ENCODE results near the gene APPBP2. TPM values are rescaled to one million over a fixed set of nuclear protein-coding genes. Genes with fewer than 3 reads are reported as not detected.
A peak's percentile ranks its signal among the peaks of the same experiment; 100 is the strongest.
"Not testable (repeated sequence)": the region's sequence is repeated elsewhere in the genome, so short reads cannot be mapped to it uniquely, and the experiment has no call there.

APPBP2 gene
- total RNA-seq, 1 donor: 69.1 TPM

DNA sequence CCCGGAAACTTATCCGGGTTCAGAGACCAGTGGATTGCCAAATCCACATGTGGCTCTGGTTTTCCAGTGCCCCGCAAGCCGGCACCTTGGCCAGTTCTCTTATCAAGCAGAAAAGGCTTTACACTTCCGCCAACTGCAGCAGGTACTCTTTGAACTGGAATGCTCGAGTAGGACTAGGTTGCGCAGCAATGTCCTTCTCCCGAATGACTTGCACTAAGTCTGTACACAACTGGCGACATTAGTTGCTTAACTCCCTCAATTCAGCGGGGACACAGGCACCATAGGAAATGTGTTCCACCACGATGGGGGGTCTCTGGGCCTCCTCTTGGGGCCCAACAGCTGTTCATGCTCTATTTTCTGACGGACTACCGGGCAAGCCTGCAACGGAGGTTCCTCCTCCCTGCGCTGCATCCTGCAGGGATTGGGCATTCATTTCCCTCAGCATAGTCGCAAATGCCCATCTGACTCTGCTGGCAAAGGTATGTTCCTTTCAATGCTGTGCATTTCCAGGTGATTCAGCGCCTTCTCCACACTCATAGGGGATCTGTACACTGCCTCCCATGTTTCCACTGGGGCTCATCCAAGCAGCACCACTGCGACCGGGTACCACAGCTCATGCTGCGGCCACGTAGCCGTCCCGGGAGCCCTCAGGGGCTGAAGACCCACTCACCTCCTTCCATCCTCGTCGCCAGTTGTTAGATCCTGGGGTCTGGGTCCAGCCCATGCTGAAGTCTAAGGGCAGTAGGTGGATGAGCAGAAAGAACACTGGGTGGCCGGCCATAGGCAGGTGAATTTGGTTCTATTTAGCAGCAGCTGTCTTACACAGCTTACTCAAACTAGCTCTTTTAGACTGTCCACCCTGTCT is 34.2 kb upstream of the APPBP2 start:
- DNase-seq (ENCODE audit: low read depth): no peak
- TF ChIP-seq, protein P1, sequence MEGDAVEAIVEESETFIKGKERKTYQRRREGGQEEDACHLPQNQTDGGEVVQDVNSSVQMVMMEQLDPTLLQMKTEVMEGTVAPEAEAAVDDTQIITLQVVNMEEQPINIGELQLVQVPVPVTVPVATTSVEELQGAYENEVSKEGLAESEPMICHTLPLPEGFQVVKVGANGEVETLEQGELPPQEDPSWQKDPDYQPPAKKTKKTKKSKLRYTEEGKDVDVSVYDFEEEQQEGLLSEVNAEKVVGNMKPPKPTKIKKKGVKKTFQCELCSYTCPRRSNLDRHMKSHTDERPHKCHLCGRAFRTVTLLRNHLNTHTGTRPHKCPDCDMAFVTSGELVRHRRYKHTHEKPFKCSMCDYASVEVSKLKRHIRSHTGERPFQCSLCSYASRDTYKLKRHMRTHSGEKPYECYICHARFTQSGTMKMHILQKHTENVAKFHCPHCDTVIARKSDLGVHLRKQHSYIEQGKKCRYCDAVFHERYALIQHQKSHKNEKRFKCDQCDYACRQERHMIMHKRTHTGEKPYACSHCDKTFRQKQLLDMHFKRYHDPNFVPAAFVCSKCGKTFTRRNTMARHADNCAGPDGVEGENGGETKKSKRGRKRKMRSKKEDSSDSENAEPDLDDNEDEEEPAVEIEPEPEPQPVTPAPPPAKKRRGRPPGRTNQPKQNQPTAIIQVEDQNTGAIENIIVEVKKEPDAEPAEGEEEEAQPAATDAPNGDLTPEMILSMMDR (IDR thresholded peaks at IDR 0.05; ENCODE audit: insufficient read depth, low read depth, low read length): no peak
- no peak overlapping the region for H3K4me3 ChIP-seq (ENCODE audit: low read depth, low read length)

DNA sequence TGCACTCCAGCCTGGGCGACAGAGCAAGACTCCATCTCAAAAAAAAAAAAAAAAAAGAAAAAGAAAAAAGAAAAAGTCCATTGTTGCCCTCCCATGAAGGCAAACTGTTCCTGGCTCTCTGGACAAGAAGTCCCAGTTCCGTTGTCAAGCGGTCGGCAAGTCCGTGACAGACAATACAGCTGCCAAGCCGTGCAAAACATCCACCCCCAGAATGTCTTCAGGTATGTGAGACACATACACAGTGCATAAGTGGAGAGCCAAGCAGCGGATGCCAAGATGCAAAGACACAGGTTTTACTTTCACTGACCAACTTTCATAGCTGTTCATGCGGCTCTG is 33.6 kb upstream of the APPBP2 start:
- TF ChIP-seq, protein P1 (IDR thresholded peaks at IDR 0.05; ENCODE audit: insufficient read depth, low read depth, low read length): no peak

DNA sequence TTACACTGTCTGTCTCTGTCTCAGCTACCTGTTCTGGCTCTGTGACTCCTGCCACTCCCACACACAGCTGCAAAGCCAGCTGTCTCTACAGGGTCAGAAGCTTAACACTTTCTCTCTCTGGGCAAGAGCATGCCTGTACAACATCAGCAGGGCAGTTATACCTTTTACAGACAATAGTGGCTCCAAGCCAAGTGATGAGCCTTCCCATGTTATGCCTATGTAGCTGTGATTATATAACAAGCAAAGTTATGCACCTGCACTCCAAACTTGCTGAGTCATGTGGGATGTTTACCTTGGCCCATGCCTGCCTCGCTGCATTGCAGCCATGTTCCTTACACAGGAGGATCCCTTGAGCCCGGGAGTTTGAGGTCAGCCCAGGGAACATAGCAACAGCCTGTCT is 31.8 kb upstream of the APPBP2 start:
- H3K4me3 ChIP-seq (ENCODE audit: low read depth, low read length): no peak overlapping the region
- DNase-seq (ENCODE audit: low read depth): no peak
- TF ChIP-seq, protein P1 (IDR thresholded peaks at IDR 0.05; ENCODE audit: insufficient read depth, low read depth, low read length): no peak

More for the DNA sequence above, 33.6 kb upstream of the APPBP2 start:
- H3K4me3 ChIP-seq (ENCODE audit: low read depth, low read length): no peak overlapping the region
- no peak for DNase-seq (ENCODE audit: low read depth)

DNA sequence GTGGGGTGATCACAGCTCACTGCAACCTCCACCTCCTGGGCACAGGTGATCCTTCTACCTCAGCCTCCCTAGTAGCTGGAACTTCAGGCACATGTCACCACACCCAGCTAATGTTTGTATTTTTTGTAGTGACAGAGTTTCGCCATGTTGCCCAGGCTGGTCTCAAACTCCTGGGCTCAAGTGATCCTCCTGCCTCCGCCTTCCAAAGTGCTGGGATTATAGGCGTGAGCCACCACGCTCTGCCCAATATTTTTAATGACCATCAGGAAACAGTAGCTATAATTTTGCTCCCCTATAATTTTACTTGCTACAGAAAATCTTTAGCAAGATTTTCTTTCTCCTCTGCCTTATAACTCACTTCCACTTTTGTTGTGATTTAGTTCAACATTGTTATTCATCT is 29.7 kb upstream of the APPBP2 start:
- TF ChIP-seq, protein P1 (IDR thresholded peaks at IDR 0.05; ENCODE audit: insufficient read depth, low read depth, low read length): no peak
- DNase-seq (ENCODE audit: low read depth): no peak
- no peak overlapping the region for H3K4me3 ChIP-seq (ENCODE audit: low read depth, low read length)

DNA sequence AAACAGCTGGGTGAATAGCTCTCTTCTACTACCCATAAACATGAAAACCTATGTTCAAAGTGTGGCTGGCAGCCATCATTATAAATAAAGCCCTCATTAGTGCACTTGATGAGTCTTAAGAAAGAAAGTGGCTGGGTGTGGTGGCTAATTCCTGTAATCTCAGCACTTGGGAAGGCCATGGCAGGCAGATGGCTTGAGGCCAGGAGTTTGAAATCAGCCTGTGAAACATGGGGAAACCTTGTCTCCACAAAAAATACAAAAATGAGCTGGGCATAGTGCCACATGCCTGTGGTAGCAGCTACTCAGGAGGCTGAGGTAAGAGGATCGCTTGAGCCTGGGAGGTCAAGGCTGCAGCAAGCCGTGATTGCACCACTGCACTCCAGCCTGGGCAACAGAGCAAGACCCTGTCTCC is 28.3 kb upstream of the APPBP2 start:
- TF ChIP-seq, protein P1 (IDR thresholded peaks at IDR 0.05; ENCODE audit: insufficient read depth, low read depth, low read length): no peak
- H3K4me3 ChIP-seq (ENCODE audit: low read depth, low read length): no peak overlapping the region
- peak; percentile 97 for DNase-seq (ENCODE audit: low read depth)

DNA sequence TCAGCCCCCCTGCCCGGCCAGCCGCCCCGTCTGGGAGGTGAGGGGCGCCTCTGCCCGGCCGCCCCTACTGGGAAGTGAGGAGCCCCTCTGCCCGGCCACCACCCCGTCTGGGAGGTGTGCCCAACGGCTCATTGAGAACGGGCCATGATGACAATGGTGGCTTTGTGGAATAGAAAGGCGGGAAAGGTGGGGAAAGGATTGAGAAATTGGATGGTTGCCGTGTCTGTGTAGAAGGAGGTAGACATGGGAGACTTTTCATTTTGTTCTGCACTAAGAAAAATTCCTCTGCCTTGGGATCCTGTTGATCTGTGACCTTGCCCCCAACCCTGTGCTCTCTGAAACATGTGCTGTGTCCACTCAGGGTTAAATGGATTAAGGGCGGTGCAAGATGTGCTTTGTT is 26.2 kb upstream of the APPBP2 start:
- not testable (repeated sequence) for H3K4me3 ChIP-seq (ENCODE audit: low read depth, low read length); DNase-seq (ENCODE audit: low read depth)

DNA sequence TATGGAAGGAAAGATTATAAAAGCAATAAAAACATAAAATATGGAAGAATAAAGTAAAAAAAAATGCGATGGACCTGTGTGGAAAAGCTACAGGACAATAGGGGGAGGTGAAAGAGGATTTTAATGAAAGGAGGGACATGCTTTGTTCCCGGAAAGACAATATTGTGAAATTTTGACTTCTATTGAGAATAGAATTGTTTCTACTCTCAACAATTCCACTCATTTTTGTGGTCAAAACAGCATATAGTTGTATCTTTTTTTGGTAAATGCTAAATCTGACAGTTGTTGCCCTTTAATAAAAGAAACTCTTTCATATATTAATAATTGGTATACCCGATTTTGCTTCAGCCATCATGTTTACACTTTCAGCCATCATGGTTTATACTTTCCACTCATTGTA is 22.9 kb upstream of the APPBP2 start:
- TF ChIP-seq, protein P1 (IDR thresholded peaks at IDR 0.05; ENCODE audit: insufficient read depth, low read depth, low read length): no peak
- no peak overlapping the region for H3K4me3 ChIP-seq (ENCODE audit: low read depth, low read length)
- no peak for DNase-seq (ENCODE audit: low read depth)
